ENCODE measurements around the gene LCP1.

Gene LCP1

DNA sequence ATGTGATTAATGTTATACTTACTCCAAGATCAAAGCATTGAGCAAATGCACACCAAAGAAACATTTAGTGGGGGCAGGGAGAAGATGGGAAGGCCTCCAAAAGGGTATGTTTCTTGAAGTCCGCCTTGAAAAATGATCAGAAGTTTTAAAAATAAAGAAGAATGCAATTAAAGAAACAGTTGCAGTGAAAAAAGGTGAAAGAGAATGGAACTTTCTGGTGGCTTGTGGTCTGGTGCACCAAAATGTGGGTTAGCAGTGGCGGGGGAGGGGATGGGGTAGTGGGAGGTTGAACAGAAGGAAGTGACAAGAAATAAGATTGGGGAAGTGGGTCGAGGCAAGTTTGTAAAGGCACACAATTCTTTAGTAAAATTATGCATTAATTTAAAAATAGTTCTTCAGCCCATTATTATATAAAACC is 2.5 kb downstream of the LCP1 start:
- TF ChIP-seq, protein P1, sequence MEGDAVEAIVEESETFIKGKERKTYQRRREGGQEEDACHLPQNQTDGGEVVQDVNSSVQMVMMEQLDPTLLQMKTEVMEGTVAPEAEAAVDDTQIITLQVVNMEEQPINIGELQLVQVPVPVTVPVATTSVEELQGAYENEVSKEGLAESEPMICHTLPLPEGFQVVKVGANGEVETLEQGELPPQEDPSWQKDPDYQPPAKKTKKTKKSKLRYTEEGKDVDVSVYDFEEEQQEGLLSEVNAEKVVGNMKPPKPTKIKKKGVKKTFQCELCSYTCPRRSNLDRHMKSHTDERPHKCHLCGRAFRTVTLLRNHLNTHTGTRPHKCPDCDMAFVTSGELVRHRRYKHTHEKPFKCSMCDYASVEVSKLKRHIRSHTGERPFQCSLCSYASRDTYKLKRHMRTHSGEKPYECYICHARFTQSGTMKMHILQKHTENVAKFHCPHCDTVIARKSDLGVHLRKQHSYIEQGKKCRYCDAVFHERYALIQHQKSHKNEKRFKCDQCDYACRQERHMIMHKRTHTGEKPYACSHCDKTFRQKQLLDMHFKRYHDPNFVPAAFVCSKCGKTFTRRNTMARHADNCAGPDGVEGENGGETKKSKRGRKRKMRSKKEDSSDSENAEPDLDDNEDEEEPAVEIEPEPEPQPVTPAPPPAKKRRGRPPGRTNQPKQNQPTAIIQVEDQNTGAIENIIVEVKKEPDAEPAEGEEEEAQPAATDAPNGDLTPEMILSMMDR (IDR thresholded peaks at IDR 0.05) = no peak

DNA sequence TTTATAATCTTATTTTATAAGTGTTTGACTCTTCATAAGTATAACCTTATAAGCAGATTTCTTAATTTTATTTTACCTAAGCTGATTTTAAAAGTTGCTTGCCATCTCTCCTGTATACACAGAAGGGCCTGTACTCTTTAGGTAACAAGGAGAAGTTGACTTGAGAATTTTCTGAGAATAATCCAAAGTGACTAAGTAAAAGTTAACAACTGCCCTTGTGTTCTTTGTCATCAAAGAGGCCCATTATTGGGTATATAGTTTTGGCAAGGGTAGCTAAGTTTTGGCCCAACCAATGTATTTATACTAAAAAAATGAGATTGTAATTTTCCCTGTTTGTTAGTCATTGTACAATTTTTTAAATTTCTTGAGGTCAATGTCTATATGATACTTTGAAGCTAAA is 3.2 kb downstream of the LCP1 start:
- TF ChIP-seq, protein P1 (IDR thresholded peaks at IDR 0.05) = no peak

DNA sequence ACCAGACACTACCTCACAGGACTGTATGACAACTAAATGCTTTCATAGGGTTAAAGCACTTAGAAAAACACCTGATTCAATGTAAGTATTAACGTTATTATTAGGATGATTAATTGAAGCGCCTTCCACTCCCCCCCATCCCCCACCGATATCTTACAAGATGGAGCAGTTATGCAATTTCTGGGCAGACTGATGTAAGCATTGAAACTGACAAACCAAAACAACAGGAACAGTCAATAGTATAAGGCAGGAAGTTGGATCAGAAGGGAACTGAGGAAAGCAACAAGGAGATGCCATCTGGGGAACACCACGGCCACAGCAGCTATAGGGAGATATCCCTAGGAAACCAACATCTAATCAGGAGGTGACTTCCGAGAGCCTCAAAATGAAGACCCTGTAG is 3.8 kb downstream of the LCP1 start:
- TF ChIP-seq, protein P1 (IDR thresholded peaks at IDR 0.05) = no peak

DNA sequence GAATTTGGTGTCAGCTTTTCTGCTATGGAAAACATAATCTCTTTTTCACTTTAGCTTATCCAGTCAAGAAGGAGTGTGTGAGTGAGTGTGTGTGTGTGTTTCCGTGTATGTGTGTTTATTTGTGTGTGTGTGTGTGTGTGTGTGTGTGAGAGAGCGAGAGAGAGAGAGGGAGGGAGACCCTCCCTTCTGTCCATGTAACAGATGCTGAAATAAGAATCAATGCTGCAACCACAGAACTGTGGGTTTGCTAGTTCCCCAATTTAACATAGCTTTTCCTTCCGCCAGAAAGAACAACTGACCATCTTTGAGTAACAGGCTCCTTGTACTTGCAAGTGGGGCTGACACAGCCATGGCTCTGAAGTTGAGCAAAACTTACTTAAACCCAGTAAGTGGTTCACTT is 5.2 kb downstream of the LCP1 start:
- TF ChIP-seq, protein P1 (IDR thresholded peaks at IDR 0.05) = no peak

DNA sequence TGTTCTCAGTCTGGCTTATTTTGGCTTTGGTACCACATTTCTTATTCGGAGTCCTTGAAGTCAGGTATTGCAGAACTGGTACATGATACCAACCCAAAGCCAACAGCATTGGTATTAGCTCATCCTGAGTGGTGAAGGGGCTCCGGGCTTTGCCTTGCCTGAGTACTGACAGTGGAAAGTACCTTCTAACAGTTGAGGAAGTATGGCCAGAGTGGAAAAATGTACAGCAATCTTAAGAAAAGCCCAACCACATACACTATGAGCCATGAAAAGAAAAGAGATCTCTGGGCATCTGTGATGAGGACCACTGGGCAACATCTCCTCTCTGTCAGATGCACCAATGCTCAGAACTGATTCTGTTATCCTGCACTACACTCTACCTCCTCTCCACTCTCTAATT is 8.3 kb downstream of the LCP1 start:
- TF ChIP-seq, protein P1 (IDR thresholded peaks at IDR 0.05) = no peak

DNA sequence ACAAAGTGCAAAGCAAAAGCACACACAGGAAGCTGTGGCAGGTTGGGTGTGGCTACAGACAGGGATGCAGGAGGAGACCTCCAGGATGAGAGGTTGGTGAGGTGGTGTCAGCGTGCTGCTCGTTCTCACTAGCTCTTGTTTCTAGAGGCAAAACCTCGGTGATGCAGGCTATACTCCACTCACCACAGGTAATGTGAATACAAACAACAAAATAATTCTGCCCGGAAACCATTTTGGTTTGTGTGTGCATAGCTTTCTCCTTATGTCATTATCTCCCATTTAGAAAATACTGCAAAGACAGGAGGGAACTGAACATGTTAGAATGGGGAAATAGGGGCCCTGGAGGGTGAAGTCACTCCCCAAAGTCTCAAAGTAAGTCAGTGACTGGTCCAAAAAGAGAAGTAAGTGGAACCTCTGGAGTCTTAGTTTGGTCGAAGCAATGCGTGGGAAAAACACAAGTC is 9.4 kb downstream of the LCP1 start:
- TF ChIP-seq, protein P1 (IDR thresholded peaks at IDR 0.05) = no peak

DNA sequence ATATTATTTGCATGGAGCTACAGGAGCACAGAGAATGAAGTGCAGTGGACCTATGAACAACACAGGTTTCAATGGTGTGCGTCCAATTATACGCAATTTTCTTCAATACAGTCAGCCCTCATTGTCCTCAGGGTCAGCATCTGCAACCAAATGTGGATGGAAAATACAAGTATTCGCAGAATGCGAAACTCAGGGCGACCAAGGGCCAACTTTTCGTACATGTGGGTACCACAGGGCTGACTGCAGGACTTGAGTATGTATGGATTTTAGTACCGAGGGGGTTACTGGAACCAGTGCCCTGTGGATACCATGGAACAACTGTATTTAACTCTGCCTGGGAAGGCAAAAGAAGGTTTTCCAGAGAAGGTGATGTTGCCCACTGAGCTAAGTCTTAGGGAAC is 10.2 kb downstream of the LCP1 start:
- TF ChIP-seq, protein P1 (IDR thresholded peaks at IDR 0.05) = no peak

DNA sequence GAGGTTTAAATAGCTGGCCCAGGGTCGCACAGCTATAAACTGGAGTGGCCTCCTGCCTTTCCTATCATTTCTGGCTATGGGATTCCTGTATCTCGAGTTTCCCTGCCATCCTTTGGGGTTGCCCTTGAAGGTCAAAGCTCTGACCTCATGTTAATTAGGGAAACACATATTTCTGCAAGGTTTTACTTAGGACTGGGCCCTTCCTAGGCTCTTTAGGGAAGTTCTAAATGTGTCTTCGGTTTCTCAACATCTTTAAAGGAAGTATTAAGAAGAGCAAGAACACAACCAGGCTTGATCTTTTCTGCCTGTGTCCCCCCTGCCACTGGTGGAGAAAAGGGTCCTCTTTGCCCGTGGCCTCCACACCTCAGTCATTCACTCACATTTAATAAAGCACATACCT is 10.8 kb downstream of the LCP1 start:
- TF ChIP-seq, protein P1 (IDR thresholded peaks at IDR 0.05) = no peak

All from LNCAP (cell line).